Measurements from ENCODE around the gene CDCP1.

- no peak for TF ChIP-seq EP300 (IDR thresholded peaks at IDR 0.05; ENCODE audit: low read depth)
- TF ChIP-seq, protein P1, sequence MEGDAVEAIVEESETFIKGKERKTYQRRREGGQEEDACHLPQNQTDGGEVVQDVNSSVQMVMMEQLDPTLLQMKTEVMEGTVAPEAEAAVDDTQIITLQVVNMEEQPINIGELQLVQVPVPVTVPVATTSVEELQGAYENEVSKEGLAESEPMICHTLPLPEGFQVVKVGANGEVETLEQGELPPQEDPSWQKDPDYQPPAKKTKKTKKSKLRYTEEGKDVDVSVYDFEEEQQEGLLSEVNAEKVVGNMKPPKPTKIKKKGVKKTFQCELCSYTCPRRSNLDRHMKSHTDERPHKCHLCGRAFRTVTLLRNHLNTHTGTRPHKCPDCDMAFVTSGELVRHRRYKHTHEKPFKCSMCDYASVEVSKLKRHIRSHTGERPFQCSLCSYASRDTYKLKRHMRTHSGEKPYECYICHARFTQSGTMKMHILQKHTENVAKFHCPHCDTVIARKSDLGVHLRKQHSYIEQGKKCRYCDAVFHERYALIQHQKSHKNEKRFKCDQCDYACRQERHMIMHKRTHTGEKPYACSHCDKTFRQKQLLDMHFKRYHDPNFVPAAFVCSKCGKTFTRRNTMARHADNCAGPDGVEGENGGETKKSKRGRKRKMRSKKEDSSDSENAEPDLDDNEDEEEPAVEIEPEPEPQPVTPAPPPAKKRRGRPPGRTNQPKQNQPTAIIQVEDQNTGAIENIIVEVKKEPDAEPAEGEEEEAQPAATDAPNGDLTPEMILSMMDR (IDR thresholded peaks at IDR 0.05): no peak
- no peak for TF ChIP-seq POLR2A (IDR thresholded peaks at IDR 0.05)
- no peak for TF ChIP-seq POLR2AphosphoS5 (IDR thresholded peaks at IDR 0.05)
Measured at GRCh38 chr3:45080824-45081223, 65.4 kb downstream of the CDCP1 start.

All from transverse colon (tissue), 4 donors.